Fibroblast of skin of scalp (primary cell): ENCODE measurements around the gene ATPAF1. TPM values are rescaled to one million over a fixed set of nuclear protein-coding genes. Genes with fewer than 3 reads are reported as not detected.
A peak's percentile ranks its signal among the peaks of the same experiment; 100 is the strongest.
"Not testable (repeated sequence)": the region's sequence is repeated elsewhere in the genome, so short reads cannot be mapped to it uniquely, and the experiment has no call there.

Source experiments
- DNase-seq: peaks from one replicate; pipeline ENCODE4 v3.0.0-alpha.2; 2013
- polyA plus RNA-seq, 2 experiments: library from polyadenylated mRNA; unstranded; fragments of 120-200 nt; gene quantifications; one replicate each; pipeline ENCODE4 v1.2.1, GENCODE V29; 2013; ENCODE audit not compliant: insufficient read length in 2 of 2

The ATPAF1 gene, protein sequence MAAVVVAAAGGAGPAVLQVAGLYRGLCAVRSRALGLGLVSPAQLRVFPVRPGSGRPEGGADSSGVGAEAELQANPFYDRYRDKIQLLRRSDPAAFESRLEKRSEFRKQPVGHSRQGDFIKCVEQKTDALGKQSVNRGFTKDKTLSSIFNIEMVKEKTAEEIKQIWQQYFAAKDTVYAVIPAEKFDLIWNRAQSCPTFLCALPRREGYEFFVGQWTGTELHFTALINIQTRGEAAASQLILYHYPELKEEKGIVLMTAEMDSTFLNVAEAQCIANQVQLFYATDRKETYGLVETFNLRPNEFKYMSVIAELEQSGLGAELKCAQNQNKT
- 43.2 TPM for polyA plus RNA-seq (2013, experiment 1 of 2; ENCODE audit: insufficient read length)
- 45.5 TPM for polyA plus RNA-seq (2013, experiment 2 of 2; ENCODE audit: insufficient read length)

DNA sequence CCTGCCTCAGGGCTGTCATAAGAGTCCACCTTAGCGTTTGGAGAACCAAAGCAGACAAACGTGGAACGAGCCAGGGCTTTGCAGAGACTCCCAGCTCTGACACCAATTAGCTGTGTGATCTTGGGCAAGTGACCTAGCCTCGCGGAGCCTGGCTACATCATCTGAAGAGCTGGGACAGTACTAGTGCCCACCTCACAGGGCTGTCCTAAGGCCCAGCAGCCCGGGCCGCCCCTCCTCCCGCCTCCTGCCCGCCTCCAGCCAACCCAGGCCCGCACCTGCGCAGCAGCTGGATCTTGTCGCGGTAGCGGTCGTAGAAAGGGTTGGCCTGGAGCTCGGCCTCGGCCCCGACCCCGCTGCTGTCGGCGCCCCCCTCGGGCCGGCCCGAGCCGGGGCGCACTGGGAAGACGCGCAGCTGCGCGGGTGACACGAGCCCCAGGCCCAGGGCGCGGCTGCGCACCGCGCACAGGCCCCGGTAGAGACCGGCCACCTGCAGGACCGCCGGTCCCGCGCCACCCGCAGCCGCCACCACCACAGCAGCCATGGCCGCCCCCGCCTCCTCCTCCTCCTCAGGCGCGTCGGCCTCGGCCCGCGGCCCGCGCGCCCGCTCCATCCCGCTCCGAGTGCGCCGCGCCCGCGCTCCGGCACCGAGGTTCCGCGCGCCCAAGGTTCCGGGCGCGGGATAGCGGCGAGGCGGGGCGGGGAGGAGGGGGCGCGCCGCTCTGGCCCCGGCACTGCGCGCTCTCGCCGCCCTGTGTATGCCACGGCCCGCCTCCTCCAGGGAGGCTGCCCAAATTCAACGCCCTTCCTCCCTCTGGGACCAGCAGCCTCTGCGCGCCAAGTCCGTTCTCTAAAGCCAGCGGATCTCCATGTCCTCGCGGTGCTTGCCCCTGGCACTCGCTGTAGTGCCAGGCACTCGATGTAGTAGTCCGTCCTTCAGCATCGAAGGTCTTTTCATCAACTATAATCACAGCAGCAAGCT, at the start of gene ATPAF1:
ATPAF1 (minus strand) TSS at position 583 of the 979 bp plus-strand sequence; CDS start at position 541, 42 bp downstream.
- DNase-seq, result peak; percentile 80

DNA sequence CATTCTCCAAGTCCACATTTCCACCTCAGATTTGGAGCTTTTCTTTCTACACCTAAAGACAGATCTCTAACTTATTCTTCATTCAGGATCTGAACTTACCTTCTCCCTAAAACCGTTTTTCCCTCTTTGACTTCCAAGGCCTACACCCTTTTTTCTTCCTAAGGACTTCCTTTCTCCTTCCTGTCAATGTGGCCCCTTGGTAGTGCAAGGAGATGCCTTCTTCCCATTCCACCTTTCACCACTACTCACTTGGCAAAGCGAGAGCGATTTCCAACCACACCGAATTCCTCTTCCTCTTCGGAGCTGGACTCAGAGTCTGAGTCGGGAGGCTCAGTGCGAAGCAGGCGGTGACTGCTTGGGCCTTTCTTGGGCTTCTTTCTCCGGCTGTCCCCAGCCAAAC, 49.5 kb upstream of the ATPAF1 start:
- DNase-seq, result no peak

DNA sequence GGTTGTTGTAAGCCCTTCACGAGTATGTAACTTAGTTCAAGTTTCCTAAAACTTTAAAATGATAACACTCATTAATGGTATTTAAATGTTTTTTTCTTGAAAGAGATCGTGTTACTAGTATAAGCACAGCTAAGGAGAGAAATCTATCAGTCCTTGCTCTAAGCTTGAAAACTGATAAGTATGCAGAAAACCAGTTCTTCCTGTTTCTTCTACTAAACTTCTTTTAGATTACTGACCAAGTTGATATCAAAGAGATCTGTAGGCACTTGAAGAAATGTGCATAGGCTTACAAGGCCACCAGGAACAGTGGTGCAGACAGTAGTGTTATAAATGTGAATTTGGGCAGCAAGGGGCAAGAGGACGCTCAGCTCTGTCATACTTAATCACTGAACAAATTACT, 46.8 kb upstream of the ATPAF1 start:
- DNase-seq, result no peak

DNA sequence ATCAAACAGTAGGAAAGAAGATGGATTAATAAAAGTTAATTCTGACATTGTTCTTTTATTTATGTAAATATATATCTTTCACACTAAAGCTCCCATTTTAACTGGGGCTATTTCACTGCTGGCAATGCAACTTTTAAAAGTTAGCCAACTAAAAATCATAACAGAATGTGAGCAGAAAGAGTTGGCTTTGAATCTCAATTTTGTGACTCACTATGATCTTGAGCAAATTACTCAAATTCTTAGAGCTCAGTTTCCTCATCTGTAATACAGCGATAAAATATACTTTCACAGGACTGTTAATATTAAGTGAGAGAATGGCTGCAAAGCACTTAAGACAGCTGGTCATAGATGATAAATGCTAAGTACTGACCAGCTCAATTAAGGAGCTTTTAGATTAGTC, 40.0 kb upstream of the ATPAF1 start:
- no peak for DNase-seq

DNA sequence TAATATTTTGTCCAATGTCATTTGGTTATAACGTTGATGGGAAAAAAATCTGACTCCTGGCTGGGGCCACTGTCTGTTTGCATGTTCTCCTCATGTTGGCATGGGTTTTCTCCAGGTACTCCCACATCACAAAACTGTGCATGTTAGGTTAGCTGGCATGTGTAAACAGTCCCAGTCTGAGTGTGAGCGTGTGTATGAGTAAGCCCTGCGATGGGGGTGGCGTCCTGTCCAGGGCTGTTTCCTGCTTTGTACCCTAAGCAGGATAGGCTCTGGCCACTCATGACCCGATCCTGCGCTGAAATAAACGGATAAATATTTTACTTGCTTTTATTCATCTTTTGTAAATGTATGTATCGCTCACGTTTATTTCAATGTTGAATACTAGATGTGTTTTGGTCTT, 37.2 kb upstream of the ATPAF1 start:
- no peak for DNase-seq

DNA sequence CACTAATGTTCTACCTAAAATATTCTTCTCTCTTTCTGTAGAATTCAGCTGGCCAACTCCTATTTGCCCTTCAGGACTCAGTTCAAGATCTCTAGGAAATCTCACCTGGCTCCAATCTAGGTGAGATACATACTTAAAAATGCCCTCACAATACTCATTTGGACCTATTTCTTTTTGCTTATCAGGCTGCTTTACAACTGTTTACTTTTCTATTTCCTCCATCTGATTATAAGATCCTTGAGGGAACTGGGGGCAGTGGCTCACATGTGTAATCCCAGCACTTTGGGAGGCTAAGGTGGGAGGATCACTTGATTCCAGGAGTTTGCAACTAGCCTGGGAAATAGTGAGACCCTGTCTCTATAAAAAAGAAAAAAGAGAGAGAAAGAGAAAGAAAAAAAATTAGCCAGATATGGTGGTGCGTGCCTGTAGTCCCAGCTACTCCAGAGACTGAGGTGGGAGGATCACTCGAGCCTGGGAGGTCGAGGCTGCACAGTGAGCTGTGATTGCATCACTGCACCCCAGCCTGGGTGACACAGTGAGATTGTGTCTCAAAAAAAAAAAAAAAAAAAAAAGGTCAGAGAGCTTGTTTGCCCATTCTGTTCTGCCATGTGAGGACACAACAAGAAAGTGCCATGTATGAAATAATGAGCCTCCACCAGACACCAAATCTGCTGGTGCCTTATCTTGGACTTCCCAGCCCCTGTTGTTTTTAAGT, 35.9 kb upstream of the ATPAF1 start:
- DNase-seq, result no peak

DNA sequence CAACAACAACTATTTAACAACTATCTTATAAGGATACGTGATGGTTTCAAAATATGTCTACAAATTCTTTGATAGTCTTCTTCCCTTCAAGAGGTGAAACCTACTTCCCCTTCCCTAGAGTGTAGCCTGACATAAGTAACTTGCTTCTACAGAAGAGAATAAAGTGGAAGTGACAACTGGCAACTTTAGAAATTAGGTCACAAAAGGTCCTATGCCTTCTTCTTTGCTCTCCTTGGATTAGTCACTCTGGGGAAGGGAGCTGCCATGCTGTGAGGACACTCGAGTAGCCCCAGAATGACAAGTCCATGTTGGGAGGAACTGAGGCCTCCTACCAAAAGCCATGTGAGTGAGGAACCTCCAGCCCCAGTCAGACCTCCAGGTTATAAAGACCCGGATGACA, 31.5 kb upstream of the ATPAF1 start:
- no peak for DNase-seq

DNA sequence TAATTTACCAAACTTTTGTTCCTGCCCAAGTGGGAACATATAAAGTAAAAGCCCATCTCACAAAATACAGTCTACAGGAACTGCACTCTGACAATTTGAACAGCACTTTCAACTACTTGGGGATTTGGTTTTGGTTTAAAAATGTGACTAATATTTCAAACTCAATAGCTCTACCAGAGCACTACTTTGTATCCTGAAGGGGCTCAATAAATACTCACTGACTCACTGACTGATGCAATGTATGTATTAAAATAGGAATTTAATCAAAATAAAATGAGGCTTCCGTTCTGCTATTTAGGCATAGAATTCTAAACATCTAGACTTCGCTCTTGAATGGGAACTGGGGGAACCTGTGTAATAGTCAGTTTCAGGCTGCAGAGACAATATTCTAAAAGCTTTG, 28.9 kb upstream of the ATPAF1 start:
- DNase-seq, result peak; percentile 34

DNA sequence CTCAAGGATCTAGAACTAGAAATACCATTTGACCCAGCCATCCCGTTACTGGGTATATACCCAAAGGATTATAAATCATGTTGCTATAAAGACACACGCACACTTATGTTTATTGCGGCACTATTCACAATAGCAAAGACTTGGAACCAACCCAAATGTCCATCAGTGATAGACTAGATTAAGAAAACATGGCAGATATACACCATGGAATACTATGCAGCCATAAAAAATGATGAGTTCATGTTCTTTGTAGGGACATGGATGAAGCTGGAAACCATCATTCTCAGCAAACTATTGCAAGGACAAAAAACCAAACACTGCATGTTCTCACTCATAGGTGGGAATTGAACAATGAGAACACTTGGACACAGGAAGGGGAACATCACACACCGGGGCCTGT, 26.5 kb upstream of the ATPAF1 start:
- not testable (repeated sequence) for DNase-seq

DNA sequence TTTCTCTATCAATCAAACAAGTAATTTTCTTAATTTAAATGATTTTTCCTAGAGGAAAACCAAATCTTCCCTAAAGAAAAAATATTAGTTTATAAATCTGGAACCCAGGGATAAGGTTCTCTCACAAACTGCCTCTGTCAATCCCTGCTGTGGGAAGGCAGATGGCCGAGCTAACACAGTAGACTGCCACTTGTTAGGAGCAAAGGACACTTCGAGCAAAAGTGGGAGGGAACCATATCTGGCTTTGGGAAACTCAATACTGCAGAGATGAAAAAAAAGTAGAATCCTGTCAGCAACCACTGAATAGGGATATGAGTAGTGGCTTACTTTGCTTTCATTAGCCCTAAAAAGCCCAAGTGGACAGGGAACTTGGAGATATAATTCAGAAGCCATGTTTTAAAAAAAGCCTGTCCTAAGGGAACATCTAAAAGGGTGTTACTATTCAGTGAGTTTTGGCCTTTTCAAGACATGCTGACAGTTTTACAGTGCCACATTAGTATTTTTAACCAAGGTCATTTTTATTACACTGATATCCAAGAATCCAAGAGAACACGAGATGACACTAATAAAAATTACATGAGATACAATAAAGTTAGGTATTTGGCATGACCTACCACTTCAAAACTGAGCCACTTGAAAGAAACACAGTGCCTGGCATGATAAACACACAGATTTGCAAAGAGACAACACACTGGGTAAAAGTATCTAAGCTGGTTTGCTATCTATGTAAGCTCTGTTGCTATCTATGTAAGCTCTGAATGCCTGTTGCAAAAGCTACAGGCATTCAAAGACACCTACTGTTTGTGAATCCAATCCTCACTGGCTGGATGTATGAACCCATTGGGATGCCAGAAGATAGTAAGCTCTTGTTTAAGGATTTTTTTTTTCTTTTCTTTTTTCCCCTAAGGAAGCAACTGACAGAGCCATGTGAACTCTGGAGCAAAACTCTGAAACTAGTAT, 24.9 kb upstream of the ATPAF1 start:
- DNase-seq, result no peak

DNA sequence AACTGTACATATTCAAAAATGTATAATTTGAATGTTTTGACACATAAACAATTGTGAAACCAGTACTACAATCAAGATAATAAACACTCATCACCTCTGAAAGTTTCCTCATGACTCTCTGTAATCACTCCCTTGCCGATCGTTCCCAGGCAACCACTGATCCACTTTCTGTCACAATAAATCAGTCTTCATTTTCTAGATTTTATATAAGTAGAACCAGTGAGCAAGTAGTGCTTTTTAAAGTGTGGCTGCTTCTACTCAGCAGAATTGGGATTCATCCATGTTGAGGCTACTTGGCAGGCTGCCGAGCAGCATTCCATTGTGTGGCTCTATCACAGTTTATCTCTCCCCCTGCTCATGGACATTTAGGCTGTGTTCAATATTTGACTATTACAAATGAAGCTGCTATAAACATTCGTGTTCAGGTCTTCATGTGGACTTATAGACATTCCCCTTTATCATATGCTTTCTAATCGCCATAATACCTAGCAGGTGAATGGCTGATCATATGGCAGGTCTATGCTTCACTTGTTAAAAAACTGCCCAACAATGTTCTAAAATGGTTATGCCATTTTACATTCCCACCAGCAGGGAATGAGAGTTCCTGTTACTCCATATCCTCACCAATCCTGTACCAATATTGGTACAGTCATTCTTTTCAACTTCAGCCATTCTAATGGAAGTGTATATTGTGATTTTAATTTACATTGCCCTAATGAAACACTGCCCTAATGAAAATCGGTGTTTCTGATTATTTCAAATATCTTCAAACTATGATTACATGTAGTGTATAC, 24.0 kb upstream of the ATPAF1 start:
- DNase-seq, result peak; percentile 41

DNA sequence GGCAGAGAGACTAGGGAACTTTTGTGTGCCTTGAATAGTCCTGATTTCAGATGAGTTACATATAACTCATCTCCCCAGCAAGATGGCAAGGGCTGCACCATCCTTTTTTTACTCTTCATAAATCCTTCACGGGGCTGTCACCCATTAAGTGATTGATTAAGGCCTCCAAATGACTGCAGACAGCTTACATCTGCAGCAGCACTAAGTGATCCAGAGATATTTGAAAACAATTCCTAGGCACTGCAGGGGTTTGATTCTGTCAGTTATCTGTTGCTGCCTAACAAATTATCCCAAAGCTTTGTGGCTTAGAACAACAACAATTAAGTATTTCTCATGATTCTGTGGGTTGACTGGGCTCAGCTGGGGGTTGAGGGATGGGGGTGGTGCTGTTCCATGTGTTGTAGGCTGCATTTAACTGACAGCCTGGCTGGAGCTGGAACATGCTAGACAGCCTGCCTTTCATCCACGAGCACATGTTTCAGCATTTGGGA, 22.8 kb upstream of the ATPAF1 start:
- DNase-seq, result peak; percentile 35

DNA sequence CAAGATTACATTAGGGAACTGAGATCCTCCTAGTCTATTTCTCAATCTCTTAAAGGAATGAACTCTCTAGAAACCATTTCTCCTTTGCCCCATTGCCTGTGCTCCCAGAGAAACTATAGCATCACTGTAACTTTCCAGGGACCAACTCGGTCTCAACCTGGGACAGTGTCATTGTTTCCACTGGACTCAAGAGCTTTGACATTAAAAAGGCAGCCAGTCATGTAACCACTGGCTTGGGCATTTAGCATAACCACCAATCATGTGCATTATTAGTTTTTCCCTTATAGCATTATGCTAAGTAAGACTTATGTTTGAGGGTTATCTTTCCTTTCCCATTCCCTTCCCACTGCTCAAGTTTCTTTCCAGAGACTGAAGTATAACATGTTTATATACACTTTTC, 21.7 kb upstream of the ATPAF1 start:
- DNase-seq, result no peak

DNA sequence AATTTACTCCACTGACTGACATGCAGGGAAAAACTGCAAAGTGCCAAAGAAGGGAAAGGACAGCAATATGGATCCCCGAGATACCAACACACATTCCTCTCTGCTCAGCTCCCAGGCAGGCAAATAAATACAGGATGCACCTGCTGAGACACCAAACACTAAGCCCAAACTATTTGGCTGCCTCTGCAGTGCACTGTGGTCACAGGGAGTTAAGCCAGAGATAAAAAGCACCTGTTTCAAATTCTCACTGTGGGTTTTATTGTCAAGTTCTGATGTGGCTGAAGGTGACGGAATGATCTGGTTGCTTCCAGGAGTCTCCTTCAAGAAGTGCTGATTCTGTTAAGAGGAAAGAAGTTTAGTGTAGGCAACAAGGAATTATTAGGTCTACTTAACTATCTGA, 21.2 kb upstream of the ATPAF1 start:
- DNase-seq, result no peak

DNA sequence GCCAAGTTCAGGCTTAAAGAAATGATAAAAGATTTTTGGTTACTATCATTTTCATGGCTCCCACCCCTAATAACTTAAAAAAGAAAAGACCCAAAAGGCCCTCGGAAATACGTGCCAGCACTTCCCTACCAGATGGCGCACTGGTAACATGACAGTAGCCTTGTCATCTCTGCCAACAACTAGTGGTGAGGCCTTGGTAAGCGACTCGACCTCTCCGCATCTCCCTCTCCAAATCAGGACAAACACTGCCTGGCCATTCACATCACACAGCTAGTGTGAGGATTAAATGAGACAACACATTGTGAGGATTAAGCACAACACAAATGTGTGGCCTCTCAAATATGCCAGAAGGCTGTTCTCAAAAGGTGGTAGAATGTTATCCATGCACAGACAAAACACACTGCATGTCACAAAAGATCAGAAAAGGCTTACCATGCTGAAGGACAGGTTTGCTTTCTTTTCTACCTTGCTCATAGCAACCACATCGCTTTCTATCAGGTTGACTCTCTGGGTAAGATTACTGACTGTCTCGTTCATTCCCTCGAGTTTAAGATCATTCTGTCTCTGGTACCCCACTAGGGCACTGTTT, 19.9 kb upstream of the ATPAF1 start:
- DNase-seq, result no peak

DNA sequence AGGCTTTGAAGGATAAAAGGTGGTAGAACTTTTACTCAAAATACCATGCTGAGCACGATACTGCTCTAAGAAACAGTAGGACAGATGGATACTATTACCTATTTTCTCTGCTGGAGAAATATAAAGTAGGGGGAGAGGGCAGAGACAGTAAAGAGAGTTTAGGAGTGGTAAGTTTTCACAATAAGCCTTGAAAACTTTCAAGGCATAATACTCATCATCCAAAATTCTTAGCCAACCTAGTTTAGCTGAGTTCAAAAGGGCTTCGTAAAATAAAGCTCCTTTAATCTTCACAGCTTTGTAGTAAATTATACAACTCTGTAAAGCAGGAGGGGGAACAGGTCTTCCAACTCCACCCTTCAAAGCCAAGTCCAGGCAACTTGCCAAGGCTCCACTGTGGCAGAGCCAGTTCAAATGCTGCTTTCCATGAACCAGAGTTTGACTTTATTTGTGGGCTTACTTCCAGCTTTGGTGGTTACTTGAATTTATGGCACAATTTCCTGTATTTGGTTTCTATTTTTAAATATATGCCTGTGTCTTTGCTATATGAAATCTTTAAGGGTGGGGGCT, 19.0 kb upstream of the ATPAF1 start:
- peak; percentile 54 for DNase-seq

DNA sequence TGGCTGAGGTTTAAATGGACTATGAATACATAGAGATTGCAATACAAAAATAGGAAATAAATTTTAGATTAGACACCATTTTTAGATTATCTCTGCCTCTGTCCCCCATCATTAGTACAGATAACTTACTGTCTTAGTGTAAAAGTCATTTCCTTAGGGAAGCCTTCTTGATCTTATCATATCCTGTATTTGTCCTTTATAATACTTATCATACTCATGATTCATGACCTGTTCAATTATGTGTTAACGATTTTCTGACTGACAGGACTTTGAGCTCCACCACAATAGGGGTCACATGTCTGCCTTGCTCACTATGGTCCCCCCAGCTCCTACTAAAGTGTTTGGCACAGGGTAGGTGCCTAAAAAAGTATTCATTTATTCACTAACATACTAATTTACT, 18.1 kb upstream of the ATPAF1 start:
- DNase-seq, result no peak

DNA sequence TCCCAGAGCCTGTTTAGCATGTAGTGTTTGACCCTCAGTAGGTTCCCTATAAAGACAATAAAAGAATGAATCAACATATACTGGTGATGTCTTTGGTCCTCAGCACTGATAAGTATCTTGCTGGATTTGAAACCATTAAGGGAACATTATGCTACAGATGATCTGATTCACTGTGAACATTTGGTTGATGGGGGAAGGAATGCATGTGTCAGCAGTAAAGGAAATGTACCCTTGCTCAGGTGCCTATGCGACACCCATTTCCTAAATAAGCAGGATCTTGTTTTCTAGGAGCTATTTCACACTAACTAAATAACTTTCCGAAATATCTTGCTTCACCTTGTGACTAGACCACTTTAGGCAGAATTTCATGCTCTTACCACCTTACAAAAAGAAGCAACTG, 16.5 kb upstream of the ATPAF1 start:
- DNase-seq, result no peak

DNA sequence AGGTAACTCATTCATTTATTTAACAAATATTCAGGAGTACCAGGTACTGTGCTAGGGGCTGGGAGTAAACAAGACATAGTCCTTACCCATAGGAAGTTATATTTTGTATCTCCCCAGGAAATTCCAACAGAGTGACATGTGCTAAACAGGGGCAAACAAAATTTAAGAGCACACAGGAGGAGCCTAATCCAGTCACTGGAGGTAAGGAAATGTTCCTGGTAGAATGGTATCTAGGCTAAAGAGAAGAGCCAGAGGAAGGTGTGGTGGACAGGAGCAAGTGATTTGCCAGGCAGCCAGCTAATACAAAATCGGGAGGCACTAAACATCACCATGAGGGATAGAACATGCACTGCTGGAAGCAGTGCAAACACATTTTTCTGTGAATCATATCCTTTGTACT, 13.9 kb upstream of the ATPAF1 start:
- no peak for DNase-seq
